Nephron (organoid): ENCODE data around the gene GLYATL1.

Experiments used
- H3K27ac Mint-ChIP-seq, 3 experiments: 2 replicates each; pipeline ENCODE4 v1.8.0; 2020; ENCODE audit warnings: mixed read lengths in 3 of 3, mild to moderate bottlenecking in 2 of 3, moderate library complexity in 1 of 3
- H3K27me3 Mint-ChIP-seq: 2 replicates; pipeline ENCODE4 v1.8.0; 2021; ENCODE audit warnings: low read depth, mild to moderate bottlenecking, moderate library complexity, mixed read lengths
- H3K36me3 Mint-ChIP-seq: 2 replicates; pipeline ENCODE4 v1.8.0; 2020; ENCODE audit warnings: low read depth, mixed read lengths
- H3K4me1 Mint-ChIP-seq: 2 replicates; pipeline ENCODE4 v1.8.0; 2020; ENCODE audit warnings: mixed read lengths
- H3K4me3 Mint-ChIP-seq, 3 experiments: 2 replicates each; pipeline ENCODE4 v1.8.0; 2020; ENCODE audit warnings: mild to moderate bottlenecking in 3 of 3, mixed read lengths in 3 of 3, moderate library complexity in 2 of 3
- H3K9me3 Mint-ChIP-seq: 2 replicates; pipeline ENCODE4 v1.8.0; 2020; ENCODE audit warnings: mixed read lengths
- CTCF ChIP-seq, 3 experiments: fragments of 200-600 bp; sonication (generic); IDR thresholded peaks; one replicate each; pipeline ENCODE4 v1.5.0; 2021; ENCODE audit warnings: antibody characterized with exemption in 3 of 3; ENCODE audit not compliant: unreplicated experiment in 3 of 3

The GLYATL1 gene

GRCh38 chr11:58905011-58905720 lies 34.1 kb upstream of the GLYATL1 start:
- TF ChIP-seq CTCF (IDR thresholded peaks at IDR 0.05; ENCODE audit: unreplicated experiment in 3 of 3), result no peak
- peaks cover 21% of the 10 kb centered on the region for H3K27me3 Mint-ChIP-seq
- H3K4me1 Mint-ChIP-seq, result peaks cover 26% of the 10 kb centered on the region
- H3K27ac Mint-ChIP-seq, result peak overlapping the region; percentile 11 to 42 (median 19)
- H3K9me3 Mint-ChIP-seq, result no peaks in the 10 kb centered on the region
- H3K36me3 Mint-ChIP-seq, result no peaks in the 10 kb centered on the region
- H3K4me3 Mint-ChIP-seq, result peak overlapping the region; percentile 76 to 82 (median 81)

- Mint-ChIP-seq H3K27ac (peak overlapping the region in 1 of 3 experiments; percentile 13), H3K4me3 (peak overlapping the region; percentile 76 to 82 (median 81)), H3K36me3 (no peaks in the 10 kb centered on the region), H3K9me3 (no peaks in the 10 kb centered on the region), H3K4me1 (peaks cover 26% of the 10 kb centered on the region), H3K27me3 (peaks cover 21% of the 10 kb centered on the region)
- TF ChIP-seq CTCF (IDR thresholded peaks at IDR 0.05; ENCODE audit: unreplicated experiment in 3 of 3), result peak; percentile 39 to 53 (median 41)
Measured at GRCh38 chr11:58905721-58906547, 33.4 kb upstream of the GLYATL1 start.

- Mint-ChIP-seq H3K4me1 (peaks cover 18% of the 10 kb centered on the region), H3K4me3 (peak overlapping the region in 1 of 3 experiments; percentile 40), H3K9me3 (no peaks in the 10 kb centered on the region), H3K36me3 (no peaks in the 10 kb centered on the region), H3K27ac (no peak overlapping the region), H3K27me3 (peaks cover 25% of the 10 kb centered on the region)
- TF ChIP-seq CTCF (IDR thresholded peaks at IDR 0.05; ENCODE audit: unreplicated experiment in 3 of 3), result no peak
Measured at GRCh38 chr11:58907780-58908179, 31.5 kb upstream of the GLYATL1 start.

GRCh38 chr11:58912124-58912523 lies 27.2 kb upstream of the GLYATL1 start:
- Mint-ChIP-seq H3K4me3 (no peak overlapping the region), H3K4me1 (no peaks in the 10 kb centered on the region), H3K36me3 (no peaks in the 10 kb centered on the region), H3K9me3 (peaks cover 15% of the 10 kb centered on the region), H3K27ac (no peak overlapping the region), H3K27me3 (peaks cover 13% of the 10 kb centered on the region)
- no peak for TF ChIP-seq CTCF (IDR thresholded peaks at IDR 0.05; ENCODE audit: unreplicated experiment in 3 of 3)

- no peak overlapping the region for H3K27ac Mint-ChIP-seq
- no peaks in the 10 kb centered on the region for H3K36me3 Mint-ChIP-seq
- H3K9me3 Mint-ChIP-seq, result peaks cover 23% of the 10 kb centered on the region
Measured at GRCh38 chr11:58913685-58914084, 25.6 kb upstream of the GLYATL1 start.

More at GRCh38 chr11:58913685-58914084, 25.6 kb upstream of the GLYATL1 start:
- Mint-ChIP-seq H3K4me3 (no peak overlapping the region), H3K4me1 (no peaks in the 10 kb centered on the region), H3K27me3 (peaks cover 8% of the 10 kb centered on the region)
- no peak for TF ChIP-seq CTCF (IDR thresholded peaks at IDR 0.05; ENCODE audit: unreplicated experiment in 3 of 3)
